Measurements from ENCODE around the gene DDO. TPM values are rescaled to one million over a fixed set of nuclear protein-coding genes. Genes with fewer than 3 reads are reported as not detected.

DDO gene
- total and polyA plus RNA-seq, 9 of the 15 experiments (the other 6 are each of a cell fraction or from before 2014, with no cell fraction given) = not detected

DNA sequence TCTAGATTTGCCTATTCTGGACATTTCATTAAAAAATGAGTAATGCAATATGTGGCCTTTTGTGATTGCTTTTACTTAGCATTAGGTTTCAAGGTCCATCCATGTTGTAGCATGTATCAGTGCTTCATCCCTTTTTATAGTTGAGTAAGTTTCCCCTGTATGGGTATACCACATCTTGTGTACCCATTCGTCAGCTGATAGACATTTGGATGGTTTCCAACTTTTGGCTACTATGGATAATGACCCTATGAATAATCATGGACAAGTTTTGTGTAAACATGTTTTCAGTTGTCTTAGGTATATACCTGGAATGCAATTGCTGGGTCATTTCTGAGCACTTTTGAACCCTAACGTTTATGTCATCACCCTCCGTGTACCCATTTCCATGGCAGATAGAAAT is 72.6 kb downstream of the DDO start (continued):
- TF ChIP-seq, protein P1, sequence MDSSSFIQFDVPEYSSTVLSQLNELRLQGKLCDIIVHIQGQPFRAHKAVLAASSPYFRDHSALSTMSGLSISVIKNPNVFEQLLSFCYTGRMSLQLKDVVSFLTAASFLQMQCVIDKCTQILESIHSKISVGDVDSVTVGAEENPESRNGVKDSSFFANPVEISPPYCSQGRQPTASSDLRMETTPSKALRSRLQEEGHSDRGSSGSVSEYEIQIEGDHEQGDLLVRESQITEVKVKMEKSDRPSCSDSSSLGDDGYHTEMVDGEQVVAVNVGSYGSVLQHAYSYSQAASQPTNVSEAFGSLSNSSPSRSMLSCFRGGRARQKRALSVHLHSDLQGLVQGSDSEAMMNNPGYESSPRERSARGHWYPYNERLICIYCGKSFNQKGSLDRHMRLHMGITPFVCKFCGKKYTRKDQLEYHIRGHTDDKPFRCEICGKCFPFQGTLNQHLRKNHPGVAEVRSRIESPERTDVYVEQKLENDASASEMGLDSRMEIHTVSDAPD (CRISPR knock-in tag; IDR thresholded peaks at IDR 0.05) = no peak
- TF ChIP-seq EZH2 (IDR thresholded peaks at IDR 0.05; ENCODE audit: borderline replicate concordance, low read depth, low read length) = no peak
- no peak for TF ChIP-seq NR3C1 (CRISPR knock-in tag; IDR thresholded peaks at IDR 0.05)
- no peak for TF ChIP-seq NCOA6 (IDR thresholded peaks at IDR 0.05)

Other genes starting within 250 kb of the DDO start
- 2.5 and 4.8 TPM in 2 replicates for gene WASF1, start 235.9 kb downstream of the DDO start, total RNA-seq (2014; rRNA removed)
- 7.5 and 7.9 TPM in 2 replicates for gene WASF1, start 235.9 kb downstream of the DDO start, total RNA-seq (2014; rRNA removed; fragmentation: Illumina TruSeq; extraction: Trizol)
- 4.9 and 5.1 TPM in 2 replicates for gene WASF1, start 235.9 kb downstream of the DDO start, total RNA-seq (2015; rRNA removed; fragmentation: Illumina TruSeq; extraction: Trizol)
- gene WASF1, start 235.9 kb downstream of the DDO start, total RNA-seq (2021) = 12.6 and 13.0 TPM in 2 replicates
- gene WASF1, start 235.9 kb downstream of the DDO start, polyA plus RNA-seq (2011; rRNA removed) = 9.1 and 13.5 TPM in 2 replicates
- 13.1 and 18.2 TPM in 2 replicates for gene WASF1, start 235.9 kb downstream of the DDO start, polyA plus RNA-seq (2014; fragmentation: Illumina TruSeq; extraction: Trizol)
- gene WASF1, start 235.9 kb downstream of the DDO start, polyA plus RNA-seq (2014; fragmentation: Nextera tagmentation; extraction: Ambion mirVana) = 1 to 10 TPM; 2.1 to 3.4 TPM
- gene WASF1, start 235.9 kb downstream of the DDO start, polyA plus RNA-seq (2014; rRNA removed) = 5.6 and 7.4 TPM in 2 replicates
- gene CDC40, start 235.1 kb downstream of the DDO start, total RNA-seq (2014; rRNA removed) = 9.7 and 11.0 TPM in 2 replicates
- 24.3 and 26.4 TPM in 2 replicates for gene CDC40, start 235.1 kb downstream of the DDO start, total RNA-seq (2014; rRNA removed; fragmentation: Illumina TruSeq; extraction: Trizol)
- gene CDC40, start 235.1 kb downstream of the DDO start, total RNA-seq (2015; rRNA removed; fragmentation: Illumina TruSeq; extraction: Trizol) = 20.6 and 23.0 TPM in 2 replicates
- 15.1 and 16.8 TPM in 2 replicates for gene CDC40, start 235.1 kb downstream of the DDO start, total RNA-seq (2021)
- gene CDC40, start 235.1 kb downstream of the DDO start, polyA plus RNA-seq (2011; rRNA removed) = 21.1 and 26.3 TPM in 2 replicates
- 16.6 and 16.7 TPM in 2 replicates for gene CDC40, start 235.1 kb downstream of the DDO start, polyA plus RNA-seq (2014; fragmentation: Illumina TruSeq; extraction: Trizol)
- gene CDC40, start 235.1 kb downstream of the DDO start, polyA plus RNA-seq (2014; fragmentation: Nextera tagmentation; extraction: Ambion mirVana) = 10 to 100 TPM; 14.9 to 15.7 TPM
- gene CDC40, start 235.1 kb downstream of the DDO start, polyA plus RNA-seq (2014; rRNA removed) = 11.6 and 12.9 TPM in 2 replicates
- gene METTL24, start 57.2 kb downstream of the DDO start, total RNA-seq (2014; rRNA removed) = not detected in 2 replicates
- not detected in 2 replicates for gene METTL24, start 57.2 kb downstream of the DDO start, total RNA-seq (2014; rRNA removed; fragmentation: Illumina TruSeq; extraction: Trizol)
- gene METTL24, start 57.2 kb downstream of the DDO start, total RNA-seq (2015; rRNA removed; fragmentation: Illumina TruSeq; extraction: Trizol) = not detected in 2 replicates
- not detected in 2 replicates for gene METTL24, start 57.2 kb downstream of the DDO start, total RNA-seq (2021)
- not detected in 2 replicates for gene METTL24, start 57.2 kb downstream of the DDO start, polyA plus RNA-seq (2011; rRNA removed)
- gene METTL24, start 57.2 kb downstream of the DDO start, polyA plus RNA-seq (2014; fragmentation: Illumina TruSeq; extraction: Trizol) = not detected in 2 replicates
- not detected for gene METTL24, start 57.2 kb downstream of the DDO start, polyA plus RNA-seq (2014; fragmentation: Nextera tagmentation; extraction: Ambion mirVana)
- gene METTL24, start 57.2 kb downstream of the DDO start, polyA plus RNA-seq (2014; rRNA removed) = not detected in 2 replicates
- gene SLC22A16, start 61.0 kb upstream of the DDO start, total RNA-seq (2014; rRNA removed) = not detected in 2 replicates
- not detected in 2 replicates for gene SLC22A16, start 61.0 kb upstream of the DDO start, total RNA-seq (2014; rRNA removed; fragmentation: Illumina TruSeq; extraction: Trizol)
- not detected in 2 replicates for gene SLC22A16, start 61.0 kb upstream of the DDO start, total RNA-seq (2015; rRNA removed; fragmentation: Illumina TruSeq; extraction: Trizol)
- not detected in 2 replicates for gene SLC22A16, start 61.0 kb upstream of the DDO start, total RNA-seq (2021)
- not detected in 2 replicates for gene SLC22A16, start 61.0 kb upstream of the DDO start, polyA plus RNA-seq (2011; rRNA removed)
- not detected in 2 replicates for gene SLC22A16, start 61.0 kb upstream of the DDO start, polyA plus RNA-seq (2014; fragmentation: Illumina TruSeq; extraction: Trizol)
- not detected for gene SLC22A16, start 61.0 kb upstream of the DDO start, polyA plus RNA-seq (2014; fragmentation: Nextera tagmentation; extraction: Ambion mirVana)
- gene SLC22A16, start 61.0 kb upstream of the DDO start, polyA plus RNA-seq (2014; rRNA removed) = not detected in 2 replicates